GM12892 (cell line): ENCODE measurements around the gene POLR3A.

Source experiments
- POLR2A ChIP-seq: IDR thresholded peaks from 2 replicates; pipeline ENCODE4 v1.6.1; 2011; ENCODE audit warnings: low read depth, low read length, control low read depth
- POLR2AphosphoS5 ChIP-seq: IDR thresholded peaks from 2 replicates; pipeline ENCODE4 v1.6.1; 2011; ENCODE audit warnings: low read depth, low read length, control low read depth
- TAF1 ChIP-seq: IDR thresholded peaks from 2 replicates; pipeline ENCODE4 v1.6.1; 2011; ENCODE audit warnings: low read depth, mild to moderate bottlenecking, control low read depth, low read length, borderline replicate concordance

- TF ChIP-seq POLR2A = no peak
- no peak for TF ChIP-seq POLR2AphosphoS5
- TF ChIP-seq TAF1 = no peak
These were observed 83.2 kb downstream of the POLR3A start for GRCh38 chr10:77946084-77946483.
